ENCODE measurements around the gene DGKB.

- TF ChIP-seq CTCF (IDR thresholded peaks at IDR 0.05) (no peak), POLR2A (IDR thresholded peaks at IDR 0.05) (no peak), EP300 (IDR thresholded peaks at IDR 0.05) (no peak)
These were observed 612.6 kb downstream of the DGKB start for GRCh38 chr7:14289957-14290356.
